DMS114 treated with DMSO at 0.1 percent for 48 hours (cell line): ENCODE measurements around the gene THRA.

Experiments used
- DNase-seq: peaks from one replicate; lab custom pipeline; 2025; ENCODE audit not compliant: unreplicated experiment; lab: John Stamatoyannopoulos, UW

The THRA gene

GRCh38 chr17:40062329-40063186 lies at the start of gene THRA:
Gene THRA, plus strand, starts transcription at chr17:40062965. Its CDS starts 11,524 bp downstream, at chr17:40074489.
- no peak for DNase-seq

- DNase-seq = no peak
Observed at GRCh38 chr17:40014375-40014980, 48.3 kb upstream of the THRA start.

GRCh38 chr17:40015005-40015997 lies 47.5 kb upstream of the THRA start, which contains the start of gene CSF3:
Gene CSF3, plus strand, starts transcription at chr17:40015440. Its CDS starts 35 bp downstream, at chr17:40015475.
- DNase-seq = no peak

GRCh38 chr17:40015998-40016985 lies 46.5 kb upstream of the THRA start:
- no peak for DNase-seq

- DNase-seq = no peak
Observed at GRCh38 chr17:40017422-40018080, 45.2 kb upstream of the THRA start.

GRCh38 chr17:40018211-40019121 lies 44.3 kb upstream of the THRA start:
- no peak for DNase-seq

- DNase-seq = no peak
Observed at GRCh38 chr17:40019140-40019991, 43.4 kb upstream of the THRA start.

- DNase-seq = no peak
Observed at GRCh38 chr17:40020146-40020545, 42.6 kb upstream of the THRA start.

GRCh38 chr17:40021451-40021971 lies 41.3 kb upstream of the THRA start:
- DNase-seq = no peak

- DNase-seq = no peak
Observed at GRCh38 chr17:40022497-40022896, 40.3 kb upstream of the THRA start.

GRCh38 chr17:40022961-40023541 lies 39.7 kb upstream of the THRA start:
- no peak for DNase-seq

- DNase-seq = no peak
Observed at GRCh38 chr17:40023590-40024292, 39.0 kb upstream of the THRA start.

- no peak for DNase-seq
Observed at GRCh38 chr17:40024901-40025300, 37.9 kb upstream of the THRA start.

- DNase-seq = no peak
Observed at GRCh38 chr17:40025559-40025958, 37.2 kb upstream of the THRA start.

- DNase-seq = no peak
Observed at GRCh38 chr17:40025991-40026815, 36.6 kb upstream of the THRA start.
